ENCODE results near the gene MYO1H. TPM values are rescaled to one million over a fixed set of nuclear protein-coding genes. Genes with fewer than 3 reads are reported as not detected.
"Not testable (repeated sequence)": the region's sequence is repeated elsewhere in the genome, so short reads cannot be mapped to it uniquely, and the experiment has no call there.

MYO1H gene
- total RNA-seq, 1 donor, result not detected

DNA sequence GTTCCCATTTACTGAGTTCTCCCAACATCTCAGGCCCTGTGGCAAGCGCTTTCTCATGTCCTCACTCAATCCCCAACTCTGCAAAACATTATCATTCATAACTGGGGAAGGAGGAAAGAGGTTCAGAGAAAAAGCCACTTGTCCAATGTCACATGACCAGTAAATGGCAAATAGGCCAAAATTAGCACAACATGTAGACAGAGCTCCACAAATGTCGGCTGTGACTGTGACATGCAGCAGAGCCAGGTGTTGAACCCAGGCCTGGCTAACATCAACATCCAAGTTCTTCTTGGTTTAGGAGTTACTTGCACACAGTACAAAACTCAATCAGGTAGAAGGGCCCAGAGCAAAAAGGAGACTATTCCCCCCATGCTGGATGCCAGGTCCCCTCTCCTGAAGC is 118.6 kb downstream of the MYO1H start:
- TF ChIP-seq, protein P1, sequence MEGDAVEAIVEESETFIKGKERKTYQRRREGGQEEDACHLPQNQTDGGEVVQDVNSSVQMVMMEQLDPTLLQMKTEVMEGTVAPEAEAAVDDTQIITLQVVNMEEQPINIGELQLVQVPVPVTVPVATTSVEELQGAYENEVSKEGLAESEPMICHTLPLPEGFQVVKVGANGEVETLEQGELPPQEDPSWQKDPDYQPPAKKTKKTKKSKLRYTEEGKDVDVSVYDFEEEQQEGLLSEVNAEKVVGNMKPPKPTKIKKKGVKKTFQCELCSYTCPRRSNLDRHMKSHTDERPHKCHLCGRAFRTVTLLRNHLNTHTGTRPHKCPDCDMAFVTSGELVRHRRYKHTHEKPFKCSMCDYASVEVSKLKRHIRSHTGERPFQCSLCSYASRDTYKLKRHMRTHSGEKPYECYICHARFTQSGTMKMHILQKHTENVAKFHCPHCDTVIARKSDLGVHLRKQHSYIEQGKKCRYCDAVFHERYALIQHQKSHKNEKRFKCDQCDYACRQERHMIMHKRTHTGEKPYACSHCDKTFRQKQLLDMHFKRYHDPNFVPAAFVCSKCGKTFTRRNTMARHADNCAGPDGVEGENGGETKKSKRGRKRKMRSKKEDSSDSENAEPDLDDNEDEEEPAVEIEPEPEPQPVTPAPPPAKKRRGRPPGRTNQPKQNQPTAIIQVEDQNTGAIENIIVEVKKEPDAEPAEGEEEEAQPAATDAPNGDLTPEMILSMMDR (IDR thresholded peaks at IDR 0.05; ENCODE audit: insufficient read depth, low read depth, low read length), result no peak
- DNase-seq (ENCODE audit: low read depth), result no peak
- H3K4me3 ChIP-seq (ENCODE audit: low read depth, low read length), result no peak overlapping the region

DNA sequence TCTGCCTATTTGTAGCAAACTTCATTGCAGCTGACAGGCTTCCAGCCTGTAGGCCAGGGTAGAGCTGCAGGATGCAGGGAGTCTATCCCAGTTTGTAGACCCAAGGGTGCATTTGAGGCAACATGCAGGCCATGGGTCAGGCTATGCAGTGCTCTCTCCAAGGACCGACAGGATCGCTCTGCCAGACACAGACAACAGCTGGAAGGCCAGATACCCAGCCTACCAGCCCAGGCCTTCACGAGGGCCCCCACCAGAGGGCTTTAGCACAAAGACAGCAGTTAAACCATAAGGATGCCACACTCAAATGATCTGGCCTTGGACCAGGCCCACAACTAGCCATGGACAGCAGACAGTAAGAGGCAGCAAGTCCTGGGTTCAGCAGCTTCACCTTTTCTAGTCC is 119.1 kb downstream of the MYO1H start:
- H3K4me3 ChIP-seq (ENCODE audit: low read depth, low read length), result no peak overlapping the region
- no peak for DNase-seq (ENCODE audit: low read depth)

DNA sequence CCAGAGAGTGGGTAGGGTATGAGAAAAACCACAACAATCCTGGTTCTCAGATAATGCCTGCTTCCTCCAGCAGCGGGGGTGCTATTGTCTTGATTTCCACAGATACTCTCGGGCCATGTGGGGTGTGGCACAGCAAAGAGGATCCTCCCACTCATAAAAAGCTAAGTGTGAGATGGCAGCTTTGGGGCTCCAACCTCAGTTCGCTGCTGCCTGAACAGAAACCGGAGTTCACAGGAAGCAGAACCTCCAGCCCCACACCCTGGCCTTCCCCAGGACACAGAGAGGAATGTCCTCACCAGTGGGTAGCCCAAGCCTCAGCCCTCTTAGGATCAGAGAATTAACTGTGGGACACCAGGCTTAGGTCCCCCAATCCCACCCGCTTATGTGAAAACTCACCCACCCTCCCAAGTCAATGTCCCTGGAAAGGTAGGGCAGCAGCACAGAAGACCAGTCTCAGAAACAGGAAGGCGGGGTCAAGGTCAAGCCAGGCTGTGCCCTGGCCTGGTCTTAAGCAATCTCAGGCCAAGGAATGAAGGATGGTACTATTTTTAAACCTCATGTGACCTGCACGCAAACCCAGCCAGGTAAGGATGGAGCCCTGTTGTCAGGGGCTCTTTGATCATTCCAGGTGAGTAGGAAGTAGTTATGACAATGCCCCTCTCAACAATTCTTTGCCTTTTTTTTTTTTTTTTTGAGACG is 120.4 kb downstream of the MYO1H start:
- peak; percentile 50 for DNase-seq (ENCODE audit: low read depth)
- no peak overlapping the region for H3K4me3 ChIP-seq (ENCODE audit: low read depth, low read length)
- TF ChIP-seq, protein P1 (IDR thresholded peaks at IDR 0.05; ENCODE audit: insufficient read depth, low read depth, low read length), result no peak

More for the DNA sequence above, 119.1 kb downstream of the MYO1H start:
- TF ChIP-seq, protein P1 (IDR thresholded peaks at IDR 0.05; ENCODE audit: insufficient read depth, low read depth, low read length), result no peak

DNA sequence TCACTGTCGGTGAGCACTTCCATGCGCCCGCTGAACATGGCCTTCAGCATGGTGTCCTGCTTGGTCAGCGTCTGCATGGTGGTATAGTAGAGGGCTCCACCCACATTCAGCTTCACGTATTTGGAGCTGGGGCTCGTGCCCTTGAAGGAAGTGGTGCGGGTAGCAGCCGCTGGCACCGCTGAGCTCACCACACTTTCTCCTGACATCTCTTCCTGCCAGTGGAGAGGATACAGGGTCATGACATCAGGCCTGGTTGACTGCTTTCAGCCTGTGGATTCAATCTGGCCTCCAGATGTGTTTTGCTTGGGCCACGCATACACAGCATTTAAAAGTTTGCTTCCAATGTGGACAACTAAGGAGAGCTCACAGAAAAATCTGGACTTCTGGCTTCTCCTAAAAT is 121.8 kb downstream of the MYO1H start:
- peak; percentile 75 for DNase-seq (ENCODE audit: low read depth)
- TF ChIP-seq, protein P1 (IDR thresholded peaks at IDR 0.05; ENCODE audit: insufficient read depth, low read depth, low read length), result no peak
- H3K4me3 ChIP-seq (ENCODE audit: low read depth, low read length), result no peak overlapping the region

DNA sequence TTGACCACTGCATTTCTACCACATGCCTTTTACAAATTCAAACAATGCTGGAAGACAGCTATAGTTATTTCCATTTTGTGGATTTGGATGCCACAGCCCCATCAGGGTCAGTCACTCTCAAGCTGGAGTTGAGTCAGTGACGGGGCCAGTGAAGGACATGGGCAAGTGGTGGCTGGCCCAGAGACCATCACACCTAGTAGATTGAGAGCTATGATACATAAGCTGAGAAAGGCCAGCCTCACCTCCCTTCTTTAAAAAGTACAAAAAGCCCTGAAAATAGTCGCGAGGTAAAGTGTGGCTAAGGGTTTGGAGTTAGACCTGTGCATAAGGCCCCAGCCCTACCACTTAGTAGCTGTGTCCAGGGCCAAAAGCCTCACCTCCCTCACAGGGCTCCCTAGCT is 125.3 kb downstream of the MYO1H start:
- TF ChIP-seq, protein P1 (IDR thresholded peaks at IDR 0.05; ENCODE audit: insufficient read depth, low read depth, low read length), result no peak
- no peak for DNase-seq (ENCODE audit: low read depth)
- no peak overlapping the region for H3K4me3 ChIP-seq (ENCODE audit: low read depth, low read length)

DNA sequence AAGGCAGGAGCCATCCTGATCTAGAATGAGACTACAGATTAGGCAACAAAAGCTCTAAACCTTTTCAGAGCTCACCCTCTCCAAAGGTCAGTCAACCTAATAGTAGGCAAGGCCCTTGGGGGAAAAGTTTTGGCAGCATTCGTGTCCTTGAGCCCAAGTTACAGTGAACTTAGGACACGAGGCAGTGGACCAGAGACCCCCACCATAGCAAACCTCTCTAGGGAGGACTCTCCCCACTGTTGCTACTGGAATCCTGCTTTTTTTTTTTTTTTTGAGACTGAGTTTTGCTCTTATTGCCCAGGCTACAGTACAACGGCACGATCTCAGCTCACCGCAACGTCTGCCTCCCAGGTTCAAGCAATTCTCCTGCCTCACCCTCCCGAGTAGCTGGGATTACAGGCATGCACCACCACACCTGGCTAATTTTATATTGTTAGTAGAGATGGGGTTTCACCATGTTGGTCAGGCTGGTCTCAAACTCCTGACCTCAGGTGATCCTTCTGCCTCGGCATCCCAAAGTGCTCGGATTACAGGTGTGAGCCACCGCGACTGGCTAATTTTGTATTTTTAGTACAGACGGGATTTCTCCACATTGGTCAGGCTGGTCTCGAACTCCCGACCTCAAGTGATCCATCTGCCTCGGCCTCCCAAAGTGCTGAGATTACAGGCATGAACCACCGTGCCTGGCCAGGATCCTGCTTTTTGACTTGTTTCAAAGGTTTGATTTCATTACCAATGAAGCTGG is 126.0 kb downstream of the MYO1H start:
- not testable (repeated sequence) for DNase-seq (ENCODE audit: low read depth)

DNA sequence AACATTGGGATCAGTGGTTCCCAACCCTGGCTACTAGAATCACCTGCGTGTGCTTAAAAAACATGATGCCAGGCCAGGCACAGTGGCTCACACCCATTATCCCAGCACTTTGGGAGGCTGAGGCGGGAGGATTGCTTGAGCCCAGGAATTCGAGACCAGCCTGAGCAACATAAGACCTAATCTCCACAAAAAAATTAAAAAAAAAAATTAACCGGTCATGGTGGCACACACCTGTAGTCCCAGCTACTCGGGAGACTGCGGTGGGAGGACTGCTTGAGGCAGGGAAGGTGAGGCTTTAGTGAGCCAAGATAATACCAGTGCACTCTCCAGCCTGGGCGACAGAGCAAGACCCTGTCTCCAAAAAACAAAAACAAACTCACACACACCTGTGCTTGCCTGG is 127.4 kb downstream of the MYO1H start:
- TF ChIP-seq, protein P1 (IDR thresholded peaks at IDR 0.05; ENCODE audit: insufficient read depth, low read depth, low read length), result no peak
- peak overlapping the region; percentile 98 for H3K4me3 ChIP-seq (ENCODE audit: low read depth, low read length)

More for the DNA sequence above, 126.0 kb downstream of the MYO1H start:
- H3K4me3 ChIP-seq (ENCODE audit: low read depth, low read length), result not testable (repeated sequence)

More for the DNA sequence above, 127.4 kb downstream of the MYO1H start:
- no peak for DNase-seq (ENCODE audit: low read depth)
